Measurements from ENCODE around the gene COL23A1.
A peak's percentile ranks its signal among the peaks of the same experiment; 100 is the strongest.

The COL23A1 gene

DNA sequence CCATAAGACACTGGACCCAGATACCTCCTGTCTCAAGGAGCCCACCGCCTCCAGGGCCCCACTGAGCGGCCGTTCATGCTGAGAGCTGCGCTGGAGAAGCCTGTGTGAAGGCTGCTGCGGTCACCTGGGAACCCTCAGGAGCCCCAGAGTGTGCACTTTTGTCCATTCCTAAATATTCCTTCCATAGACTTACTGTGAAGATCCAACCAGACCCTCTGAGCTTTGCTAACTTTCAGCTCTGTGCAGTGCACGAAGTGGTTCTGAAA, 119.5 kb downstream of the COL23A1 start:
- H3K56ac ChIP-seq (ENCODE audit: low read length), result peak overlapping the region; percentile 83
- no peak overlapping the region for H3K4me3 ChIP-seq (ENCODE audit: low read length)
- no peak overlapping the region for H3K9ac ChIP-seq (ENCODE audit: low read length)
- peak overlapping the region; percentile 63 for H3K27ac ChIP-seq (ENCODE audit: low read depth, low read length)
- no peaks in the 10 kb centered on the region for H3K27me3 ChIP-seq (ENCODE audit: insufficient read depth, low read length, poor library complexity)
- H2AK5ac ChIP-seq (ENCODE audit: low read length), result no peak overlapping the region
- no CpG with 5 or more reads among the region's 6 CpGs for WGBS (ENCODE audit: extremely low coverage, insufficient coverage, low lambda C conversion rate)
- no peaks in the 10 kb centered on the region for H3K36me3 ChIP-seq (ENCODE audit: control insufficient read depth, insufficient read depth, low read length)
- H3K79me1 ChIP-seq (ENCODE audit: low read length), result no peaks in the 10 kb centered on the region
- H3K23ac ChIP-seq (ENCODE audit: low read length), result no peak overlapping the region
- H3K18ac ChIP-seq (ENCODE audit: low read length), result no peak overlapping the region
- H3K4ac ChIP-seq (ENCODE audit: low read depth, low read length), result no peak overlapping the region
- H2BK5ac ChIP-seq (ENCODE audit: low read length), result peak overlapping the region; percentile 12
- no peak overlapping the region for H2BK15ac ChIP-seq (replicated peaks; ENCODE audit: low read depth)
- peaks cover 12% of the 10 kb centered on the region for H3K4me1 ChIP-seq (ENCODE audit: control insufficient read depth, low read depth, low read length)
- H2BK120ac ChIP-seq (ENCODE audit: low read depth, low read length), result no peak overlapping the region
- H4K8ac ChIP-seq (ENCODE audit: low read depth, low read length), result no peak overlapping the region
- H3K4me2 ChIP-seq (ENCODE audit: low read length), result no peak overlapping the region
- no peaks in the 10 kb centered on the region for H3K79me2 ChIP-seq (ENCODE audit: control insufficient read depth, insufficient read depth, low read length)
- no peak for DNase-seq
- H4K5ac ChIP-seq (ENCODE audit: low read length), result no peak overlapping the region

DNA sequence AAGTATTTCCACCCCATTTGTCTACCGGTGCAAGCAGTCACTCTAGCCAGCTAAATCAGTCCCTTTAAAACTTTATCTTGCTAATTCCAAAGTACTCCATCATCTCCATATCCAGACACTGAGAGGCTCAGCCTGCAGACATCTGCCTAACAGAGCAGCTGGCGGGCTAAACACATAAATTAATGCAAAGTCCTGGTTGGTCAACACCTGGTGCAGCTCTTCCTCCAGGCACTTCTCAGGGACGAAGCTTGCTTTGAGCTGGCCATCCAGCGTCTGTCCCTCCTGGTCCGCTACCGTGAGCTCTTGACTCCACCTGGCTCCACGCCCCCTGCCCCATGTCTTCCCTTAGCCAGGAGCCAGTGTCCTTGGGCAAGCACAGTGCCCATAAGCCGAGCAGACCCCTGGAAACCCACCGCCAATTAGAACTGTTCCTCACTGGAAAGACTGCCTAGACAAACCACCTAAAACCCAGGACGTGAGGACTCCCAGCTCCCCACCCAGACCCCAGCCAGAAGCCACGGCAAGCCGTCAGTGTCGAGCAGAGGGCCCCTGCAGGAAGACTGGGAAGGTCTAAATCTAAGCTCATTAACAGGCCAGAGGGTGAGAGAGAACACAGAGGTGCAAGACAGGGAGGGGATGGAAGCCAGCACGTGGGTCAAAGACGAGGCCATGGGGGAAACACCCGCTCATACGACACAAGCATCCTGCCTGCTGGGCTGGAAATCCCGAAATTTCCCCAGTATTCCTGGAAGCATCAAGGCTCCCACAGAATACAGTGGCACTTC, 120.0 kb downstream of the COL23A1 start:
- peak overlapping the region; percentile 45 for H3K9ac ChIP-seq (ENCODE audit: low read length)
- H3K27ac ChIP-seq (ENCODE audit: low read depth, low read length), result peak overlapping the region; percentile 88
- H2BK15ac ChIP-seq (replicated peaks; ENCODE audit: low read depth), result no peak overlapping the region
- DNase-seq, result peak; percentile 82
- H3K79me1 ChIP-seq (ENCODE audit: low read length), result no peaks in the 10 kb centered on the region
- H2BK5ac ChIP-seq (ENCODE audit: low read length), result peak overlapping the region; percentile 98
- peaks cover 12% of the 10 kb centered on the region for H3K4me1 ChIP-seq (ENCODE audit: control insufficient read depth, low read depth, low read length)
- WGBS (ENCODE audit: extremely low coverage, insufficient coverage, low lambda C conversion rate), result no CpG with 5 or more reads among the region's 18 CpGs
- H4K5ac ChIP-seq (ENCODE audit: low read length), result no peak overlapping the region
- H2BK120ac ChIP-seq (ENCODE audit: low read depth, low read length), result no peak overlapping the region
- H3K56ac ChIP-seq (ENCODE audit: low read length), result peak overlapping the region; percentile 83
- peak overlapping the region; percentile 13 for H3K18ac ChIP-seq (ENCODE audit: low read length)
- H3K4me2 ChIP-seq (ENCODE audit: low read length), result no peak overlapping the region
- H2AK5ac ChIP-seq (ENCODE audit: low read length), result peak overlapping the region; percentile 38
- H3K36me3 ChIP-seq (ENCODE audit: control insufficient read depth, insufficient read depth, low read length), result no peaks in the 10 kb centered on the region
- H4K8ac ChIP-seq (ENCODE audit: low read depth, low read length), result no peak overlapping the region
- peak overlapping the region; percentile 46 for H3K4ac ChIP-seq (ENCODE audit: low read depth, low read length)
- H3K23ac ChIP-seq (ENCODE audit: low read length), result no peak overlapping the region
- no peak overlapping the region for H3K4me3 ChIP-seq (ENCODE audit: low read length)
- no peaks in the 10 kb centered on the region for H3K79me2 ChIP-seq (ENCODE audit: control insufficient read depth, insufficient read depth, low read length)
- H3K27me3 ChIP-seq (ENCODE audit: insufficient read depth, low read length, poor library complexity), result no peaks in the 10 kb centered on the region

DNA sequence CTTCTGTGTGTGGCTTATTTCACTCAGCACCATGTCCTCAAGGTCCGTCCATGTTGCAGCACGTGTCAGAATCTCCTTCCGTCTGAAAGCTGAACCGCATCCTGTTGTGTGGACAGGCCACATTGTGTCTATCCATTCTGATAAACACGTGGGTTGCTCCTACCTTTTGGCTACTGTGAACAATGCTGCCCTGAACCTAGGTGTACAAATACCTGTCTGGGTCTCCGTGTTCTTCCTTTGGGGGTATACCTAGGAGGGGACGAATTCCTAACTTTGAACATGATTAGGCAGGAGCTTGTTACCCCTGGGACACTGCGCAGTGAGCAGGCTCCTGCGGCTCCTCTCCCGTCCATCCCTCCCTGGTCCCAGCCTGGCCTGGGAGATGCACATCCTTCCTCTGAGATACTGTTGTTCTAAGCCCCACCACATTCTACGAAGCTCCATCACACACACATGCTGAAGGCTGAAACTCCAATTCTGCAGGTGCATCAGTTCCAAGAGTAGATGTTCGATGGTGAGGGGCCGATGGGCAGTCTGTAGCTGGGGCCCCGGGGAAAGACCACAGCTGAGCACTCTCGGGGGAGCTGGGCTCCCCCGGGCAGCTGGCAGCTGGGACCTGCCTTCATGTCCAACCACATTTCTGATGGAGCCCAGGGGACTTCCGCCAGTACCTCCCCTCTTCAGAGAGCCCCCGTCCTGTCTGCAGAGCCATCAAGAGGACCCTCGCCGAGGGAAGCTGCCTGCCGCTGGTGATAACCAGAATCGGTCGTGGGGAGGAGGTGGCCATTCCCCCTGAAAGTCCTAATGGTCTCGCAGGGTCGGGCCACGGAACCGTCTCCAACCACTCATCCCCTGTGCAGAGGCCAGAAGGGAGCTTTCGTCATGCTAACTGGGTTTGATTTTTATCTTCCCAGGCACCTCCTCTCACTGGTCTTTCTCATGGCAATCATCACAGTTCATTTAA, 120.9 kb downstream of the COL23A1 start:
- no peak overlapping the region for H4K8ac ChIP-seq (ENCODE audit: low read depth, low read length)
- no peak overlapping the region for H3K56ac ChIP-seq (ENCODE audit: low read length)
- no peaks in the 10 kb centered on the region for H3K79me1 ChIP-seq (ENCODE audit: low read length)
- H3K4me1 ChIP-seq (ENCODE audit: control insufficient read depth, low read depth, low read length), result peaks cover 12% of the 10 kb centered on the region
- H3K27me3 ChIP-seq (ENCODE audit: insufficient read depth, low read length, poor library complexity), result no peaks in the 10 kb centered on the region
- no peak overlapping the region for H3K4me2 ChIP-seq (ENCODE audit: low read length)
- no CpG with 5 or more reads among the region's 28 CpGs for WGBS (ENCODE audit: extremely low coverage, insufficient coverage, low lambda C conversion rate)
- no peak overlapping the region for H3K4me3 ChIP-seq (ENCODE audit: low read length)
- no peak overlapping the region for H2BK120ac ChIP-seq (ENCODE audit: low read depth, low read length)
- no peak overlapping the region for H3K18ac ChIP-seq (ENCODE audit: low read length)
- H3K23ac ChIP-seq (ENCODE audit: low read length), result peak overlapping the region; percentile 51
- H3K27ac ChIP-seq (ENCODE audit: low read depth, low read length), result no peak overlapping the region
- H2AK5ac ChIP-seq (ENCODE audit: low read length), result no peak overlapping the region
- H3K9ac ChIP-seq (ENCODE audit: low read length), result no peak overlapping the region
- no peak overlapping the region for H3K4ac ChIP-seq (ENCODE audit: low read depth, low read length)
- no peaks in the 10 kb centered on the region for H3K79me2 ChIP-seq (ENCODE audit: control insufficient read depth, insufficient read depth, low read length)
- no peak for DNase-seq
- H2BK15ac ChIP-seq (replicated peaks; ENCODE audit: low read depth), result no peak overlapping the region
- no peak overlapping the region for H4K5ac ChIP-seq (ENCODE audit: low read length)
- H2BK5ac ChIP-seq (ENCODE audit: low read length), result peak overlapping the region; percentile 40
- no peaks in the 10 kb centered on the region for H3K36me3 ChIP-seq (ENCODE audit: control insufficient read depth, insufficient read depth, low read length)

DNA sequence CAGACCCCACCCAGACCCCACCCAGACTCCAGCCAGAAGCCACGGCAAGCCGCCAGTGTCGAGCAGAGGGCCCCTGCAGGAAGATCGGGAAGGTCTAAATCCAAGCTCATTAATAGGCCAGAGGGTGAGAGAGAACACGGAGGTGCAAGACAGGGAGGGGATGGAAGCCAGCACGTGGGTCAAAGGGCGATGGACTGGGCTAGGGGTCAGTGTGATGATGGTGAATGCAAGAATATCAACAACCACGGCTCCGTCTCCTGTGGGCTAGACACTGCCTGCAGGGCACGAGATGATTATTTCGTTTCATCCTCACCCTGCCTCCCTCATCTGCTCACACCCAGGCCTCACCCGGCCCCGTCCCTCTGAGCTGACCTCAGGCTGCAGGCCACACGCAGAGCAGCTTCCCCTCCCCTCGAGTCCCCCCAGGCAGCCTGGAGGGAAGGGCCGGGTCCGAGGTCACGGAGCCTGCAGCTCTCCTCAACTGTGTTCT, 122.0 kb downstream of the COL23A1 start:
- Histone ChIP-seq H3K9ac (ENCODE audit: low read length) (no peak overlapping the region), H3K4me3 (ENCODE audit: low read length) (no peak overlapping the region), H3K36me3 (ENCODE audit: control insufficient read depth, insufficient read depth, low read length) (no peaks in the 10 kb centered on the region), H4K8ac (ENCODE audit: low read depth, low read length) (no peak overlapping the region), H3K4ac (ENCODE audit: low read depth, low read length) (no peak overlapping the region), H2BK120ac (ENCODE audit: low read depth, low read length) (no peak overlapping the region), H2BK5ac (ENCODE audit: low read length) (no peak overlapping the region), H3K56ac (ENCODE audit: low read length) (peak overlapping the region; percentile 43), H3K23ac (ENCODE audit: low read length) (peak overlapping the region; percentile 48), H2AK5ac (ENCODE audit: low read length) (no peak overlapping the region), H3K79me2 (ENCODE audit: control insufficient read depth, insufficient read depth, low read length) (no peaks in the 10 kb centered on the region), H4K5ac (ENCODE audit: low read length) (no peak overlapping the region), H3K27ac (ENCODE audit: low read depth, low read length) (no peak overlapping the region), H3K27me3 (ENCODE audit: insufficient read depth, low read length, poor library complexity) (no peaks in the 10 kb centered on the region), H3K4me1 (ENCODE audit: control insufficient read depth, low read depth, low read length) (peaks cover 12% of the 10 kb centered on the region), H3K18ac (ENCODE audit: low read length) (no peak overlapping the region), H3K79me1 (ENCODE audit: low read length) (no peaks in the 10 kb centered on the region), H3K4me2 (ENCODE audit: low read length) (no peak overlapping the region), H2BK15ac (replicated peaks; ENCODE audit: low read depth) (no peak overlapping the region)
- WGBS (ENCODE audit: extremely low coverage, insufficient coverage, low lambda C conversion rate), result no CpG with 5 or more reads among the region's 18 CpGs
- no peak for DNase-seq

DNA sequence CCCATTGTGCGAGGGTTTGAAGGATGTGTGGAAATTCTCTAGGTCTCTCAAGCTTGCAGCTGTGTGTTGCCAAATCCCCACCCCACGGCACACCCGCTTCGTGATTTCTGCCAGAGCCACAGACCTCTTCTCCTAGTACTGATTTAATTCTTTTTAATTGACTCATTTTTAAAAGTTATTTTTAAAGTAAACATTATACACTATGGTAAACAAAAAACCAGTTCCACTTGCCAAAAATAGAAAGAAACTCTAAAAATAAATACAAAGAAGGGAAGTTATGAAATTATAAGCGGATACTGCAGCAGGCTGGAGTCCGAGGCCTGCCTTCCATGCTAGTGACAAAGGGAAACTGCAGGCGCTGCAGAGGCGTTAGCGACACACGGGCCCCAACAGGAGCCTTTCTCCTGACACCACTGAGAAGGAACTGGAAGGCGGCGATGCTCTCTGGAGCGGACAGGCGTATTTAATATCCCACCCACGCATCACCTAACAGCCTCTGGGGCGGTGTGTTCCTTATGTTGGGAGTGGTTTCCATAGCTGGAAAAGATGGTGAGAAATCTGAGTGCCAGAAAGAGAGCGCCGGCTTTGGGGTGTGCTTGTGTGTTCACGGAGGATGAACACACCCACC, 122.5 kb downstream of the COL23A1 start:
- Histone ChIP-seq H3K79me2 (ENCODE audit: control insufficient read depth, insufficient read depth, low read length) (no peaks in the 10 kb centered on the region), H4K5ac (ENCODE audit: low read length) (no peak overlapping the region), H4K8ac (ENCODE audit: low read depth, low read length) (no peak overlapping the region), H3K4me2 (ENCODE audit: low read length) (no peak overlapping the region), H2BK5ac (ENCODE audit: low read length) (no peak overlapping the region), H3K9ac (ENCODE audit: low read length) (no peak overlapping the region), H2AK5ac (ENCODE audit: low read length) (no peak overlapping the region), H3K4ac (ENCODE audit: low read depth, low read length) (no peak overlapping the region), H3K79me1 (ENCODE audit: low read length) (no peaks in the 10 kb centered on the region), H2BK120ac (ENCODE audit: low read depth, low read length) (no peak overlapping the region), H3K36me3 (ENCODE audit: control insufficient read depth, insufficient read depth, low read length) (no peaks in the 10 kb centered on the region), H2BK15ac (replicated peaks; ENCODE audit: low read depth) (no peak overlapping the region), H3K56ac (ENCODE audit: low read length) (peak overlapping the region; percentile 43), H3K23ac (ENCODE audit: low read length) (peak overlapping the region; percentile 9), H3K27ac (ENCODE audit: low read depth, low read length) (no peak overlapping the region), H3K27me3 (ENCODE audit: insufficient read depth, low read length, poor library complexity) (no peaks in the 10 kb centered on the region), H3K4me1 (ENCODE audit: control insufficient read depth, low read depth, low read length) (peaks cover 12% of the 10 kb centered on the region), H3K18ac (ENCODE audit: low read length) (no peak overlapping the region), H3K4me3 (ENCODE audit: low read length) (no peak overlapping the region)
- no peak for DNase-seq
- no CpG with 5 or more reads among the region's 19 CpGs for WGBS (ENCODE audit: extremely low coverage, insufficient coverage, low lambda C conversion rate)

All from mesendoderm (in vitro differentiated cells).